ENCODE results near the gene LTO1. TPM values are rescaled to one million over a fixed set of nuclear protein-coding genes. Genes with fewer than 3 reads are reported as not detected.
A peak's percentile ranks its signal among the peaks of the same experiment; 100 is the strongest.

LTO1 gene
- total and polyA plus RNA-seq, 2 of the 13 experiments (the other 11 are each of a cell fraction or from before 2014, with no cell fraction given) = 11.8 to 15.0 TPM

DNA sequence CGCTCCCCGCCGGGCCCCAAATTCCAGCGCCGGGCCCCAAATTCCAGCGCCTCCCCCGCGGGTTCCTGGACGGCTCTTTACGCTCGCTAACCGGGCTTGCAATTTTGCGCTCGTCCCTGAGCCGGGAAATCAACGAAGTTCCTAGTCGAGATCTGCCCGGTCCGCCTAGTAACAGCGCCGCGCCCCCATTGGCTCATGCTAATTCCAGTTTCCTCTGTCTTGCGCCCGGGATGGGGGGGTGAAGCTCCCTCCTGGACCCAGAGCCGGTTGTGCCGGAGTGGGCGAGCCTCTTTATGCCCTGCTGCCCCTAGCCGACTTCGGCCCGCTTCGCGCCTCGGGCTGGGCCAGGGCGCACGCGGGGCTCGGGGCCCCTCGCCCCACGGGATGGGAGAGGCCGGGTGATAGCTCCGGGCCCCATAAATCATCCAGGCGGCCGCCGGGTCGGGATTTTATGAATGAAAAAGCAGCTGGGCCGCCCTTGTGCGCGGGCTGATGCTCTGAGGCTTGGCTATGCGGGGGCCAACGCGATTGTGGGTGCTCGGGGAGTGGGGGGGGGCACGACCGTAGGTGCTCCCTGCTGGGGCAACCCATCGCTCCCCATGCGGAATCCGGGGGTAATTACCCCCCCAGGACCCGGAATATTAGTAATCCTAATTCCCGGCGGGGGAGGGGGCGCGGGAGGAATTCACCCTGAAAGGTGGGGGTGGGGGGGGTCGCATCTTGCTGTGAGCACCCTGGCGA lies 36.0 kb downstream of the LTO1 start (continued):
- TF ChIP-seq REL (CRISPR knock-in tag; conservative IDR thresholded peaks at IDR 0.05) (no peak), RBM39 (IDR thresholded peaks at IDR 0.05; ENCODE audit: low read depth, low read length, poor library complexity, severe bottlenecking) (peak; percentile 39), TOE1 (CRISPR knock-in tag; IDR thresholded peaks at IDR 0.05) (no peak), AKAP8 (CRISPR knock-in tag; IDR thresholded peaks at IDR 0.05) (no peak), ZNF446 (CRISPR knock-in tag; IDR thresholded peaks at IDR 0.05) (no peak), HMG20A (CRISPR knock-in tag; IDR thresholded peaks at IDR 0.05; ENCODE audit: borderline replicate concordance) (no peak), IRX3 (CRISPR knock-in tag; IDR thresholded peaks at IDR 0.05; ENCODE audit: borderline replicate concordance, low read depth) (no peak), HIVEP1 (CRISPR knock-in tag; IDR thresholded peaks at IDR 0.05) (peak; percentile 53; the same call in 1 of the 2 replicates), NCOA5 (CRISPR knock-in tag; IDR thresholded peaks at IDR 0.05) (no peak), SUZ12 (IDR thresholded peaks at IDR 0.05; ENCODE audit: low read depth, low read length) (no peak), MBD4 (IDR thresholded peaks at IDR 0.05; ENCODE audit: borderline replicate concordance, low read length) (no peak), HNRNPL (IDR thresholded peaks at IDR 0.05; ENCODE audit: low read depth, low read length) (peak; percentile 92), CHD4 (IDR thresholded peaks at IDR 0.05; ENCODE audit: borderline replicate concordance, low read length) (no peak), LCORL (IDR thresholded peaks at IDR 0.05) (no peak), LCORL (CRISPR knock-in tag; IDR thresholded peaks at IDR 0.05) (peak; percentile 72), YEATS4 (CRISPR knock-in tag; IDR thresholded peaks at IDR 0.05; ENCODE audit: borderline replicate concordance) (0 out of 2 replicates have a peak, but pooled peaks have one; percentile 49), TSC22D2 (CRISPR knock-in tag; IDR thresholded peaks at IDR 0.05; ENCODE audit: borderline replicate concordance) (no peak), ZNF333 (CRISPR knock-in tag; IDR thresholded peaks at IDR 0.05; ENCODE audit: borderline replicate concordance) (no peak), KMT2B (CRISPR knock-in tag; IDR thresholded peaks at IDR 0.05) (no peak), RAD51 (IDR thresholded peaks at IDR 0.05; ENCODE audit: borderline replicate concordance) (no peak), ZNF296 (CRISPR knock-in tag; conservative IDR thresholded peaks at IDR 0.05) (no peak), POGZ (CRISPR knock-in tag; IDR thresholded peaks at IDR 0.05) (no peak)
- TF ChIP-seq, protein P1, sequence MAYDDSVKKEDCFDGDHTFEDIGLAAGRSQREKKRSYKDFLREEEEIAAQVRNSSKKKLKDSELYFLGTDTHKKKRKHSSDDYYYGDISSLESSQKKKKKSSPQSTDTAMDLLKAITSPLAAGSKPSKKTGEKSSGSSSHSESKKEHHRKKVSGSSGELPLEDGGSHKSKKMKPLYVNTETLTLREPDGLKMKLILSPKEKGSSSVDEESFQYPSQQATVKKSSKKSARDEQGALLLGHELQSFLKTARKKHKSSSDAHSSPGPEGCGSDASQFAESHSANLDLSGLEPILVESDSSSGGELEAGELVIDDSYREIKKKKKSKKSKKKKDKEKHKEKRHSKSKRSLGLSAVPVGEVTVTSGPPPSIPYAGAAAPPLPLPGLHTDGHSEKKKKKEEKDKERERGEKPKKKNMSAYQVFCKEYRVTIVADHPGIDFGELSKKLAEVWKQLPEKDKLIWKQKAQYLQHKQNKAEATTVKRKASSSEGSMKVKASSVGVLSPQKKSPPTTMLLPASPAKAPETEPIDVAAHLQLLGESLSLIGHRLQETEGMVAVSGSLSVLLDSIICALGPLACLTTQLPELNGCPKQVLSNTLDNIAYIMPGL (CRISPR knock-in tag; IDR thresholded peaks at IDR 0.05; ENCODE audit: borderline replicate concordance in 1 of 2, low read depth in 1 of 2) = peak; percentile 28 to 34; a peak in 2 of 4 replicates
- TF ChIP-seq, protein P2, sequence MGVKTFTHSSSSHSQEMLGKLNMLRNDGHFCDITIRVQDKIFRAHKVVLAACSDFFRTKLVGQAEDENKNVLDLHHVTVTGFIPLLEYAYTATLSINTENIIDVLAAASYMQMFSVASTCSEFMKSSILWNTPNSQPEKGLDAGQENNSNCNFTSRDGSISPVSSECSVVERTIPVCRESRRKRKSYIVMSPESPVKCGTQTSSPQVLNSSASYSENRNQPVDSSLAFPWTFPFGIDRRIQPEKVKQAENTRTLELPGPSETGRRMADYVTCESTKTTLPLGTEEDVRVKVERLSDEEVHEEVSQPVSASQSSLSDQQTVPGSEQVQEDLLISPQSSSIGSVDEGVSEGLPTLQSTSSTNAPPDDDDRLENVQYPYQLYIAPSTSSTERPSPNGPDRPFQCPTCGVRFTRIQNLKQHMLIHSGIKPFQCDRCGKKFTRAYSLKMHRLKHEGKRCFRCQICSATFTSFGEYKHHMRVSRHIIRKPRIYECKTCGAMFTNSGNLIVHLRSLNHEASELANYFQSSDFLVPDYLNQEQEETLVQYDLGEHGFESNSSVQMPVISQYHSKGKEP (CRISPR knock-in tag; IDR thresholded peaks at IDR 0.05) = no peak

Data from HepG2 (cell line).